BLaER1 (cell line): Measurements from ENCODE around the gene CAB39L.

Experiments used
- H3K27ac ChIP-seq: shearing (Covaris generic); formaldehyde crosslinking; 2 replicates; pipeline ENCODE4 v1.8.1; 2022
- H3K27me3 ChIP-seq: shearing (Covaris generic); formaldehyde crosslinking; 2 replicates; pipeline ENCODE4 v1.8.1; 2022
- H3K36me3 ChIP-seq: shearing (Covaris generic); formaldehyde crosslinking; 2 replicates; pipeline ENCODE4 v1.8.1; 2022
- H3K4me1 ChIP-seq: shearing (Covaris generic); formaldehyde crosslinking; 2 replicates; pipeline ENCODE4 v1.8.1; 2022
- H3K4me2 ChIP-seq: shearing (Covaris generic); formaldehyde crosslinking; 2 replicates; pipeline ENCODE4 v1.8.1; 2022
- H3K4me3 ChIP-seq: shearing (Covaris generic); formaldehyde crosslinking; 2 replicates; pipeline ENCODE4 v1.8.1; 2022
- H3K9ac ChIP-seq: shearing (Covaris generic); formaldehyde crosslinking; 2 replicates; pipeline ENCODE4 v1.8.1; 2022
- H3K9me3 ChIP-seq: shearing (Covaris generic); formaldehyde crosslinking; 2 replicates; pipeline ENCODE4 v1.8.1; 2022
- H4K20me1 ChIP-seq: shearing (Covaris generic); formaldehyde crosslinking; 2 replicates; pipeline ENCODE4 v1.8.1; 2022
- Cebpa-rat ChIP-seq: shearing (Covaris generic); IDR thresholded peaks from 2 replicates; pipeline ENCODE4 v1.8.1; 2022

Gene CAB39L

DNA sequence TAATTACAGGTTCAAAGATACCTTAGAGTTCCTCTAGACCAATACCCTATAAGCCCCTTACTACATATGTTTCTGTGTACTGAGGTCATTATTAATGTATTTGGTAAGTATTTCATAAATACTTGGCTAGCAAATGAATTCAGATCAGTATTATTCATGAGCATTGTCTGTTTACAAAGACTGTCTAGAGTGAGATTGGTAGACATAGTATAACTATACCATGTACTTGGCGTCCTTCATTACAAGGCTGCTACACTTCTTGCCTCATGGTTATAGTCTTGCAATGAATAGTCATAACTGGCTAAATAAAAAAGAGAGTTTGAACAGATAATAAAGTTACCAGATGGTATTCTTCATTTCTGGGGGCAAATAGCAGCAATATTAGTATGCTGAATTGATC, 12.3 kb upstream of the CAB39L start:
- Histone ChIP-seq H3K4me2 (no peak overlapping the region), H4K20me1 (no peaks in the 10 kb centered on the region), H3K27ac (no peak overlapping the region), H3K27me3 (no peaks in the 10 kb centered on the region), H3K4me1 (peaks cover 29% of the 10 kb centered on the region), H3K9ac (no peak overlapping the region), H3K36me3 (peaks cover 34% of the 10 kb centered on the region), H3K4me3 (no peak overlapping the region), H3K9me3 (peaks cover 8% of the 10 kb centered on the region)
- no peak for TF ChIP-seq Cebpa-rat

DNA sequence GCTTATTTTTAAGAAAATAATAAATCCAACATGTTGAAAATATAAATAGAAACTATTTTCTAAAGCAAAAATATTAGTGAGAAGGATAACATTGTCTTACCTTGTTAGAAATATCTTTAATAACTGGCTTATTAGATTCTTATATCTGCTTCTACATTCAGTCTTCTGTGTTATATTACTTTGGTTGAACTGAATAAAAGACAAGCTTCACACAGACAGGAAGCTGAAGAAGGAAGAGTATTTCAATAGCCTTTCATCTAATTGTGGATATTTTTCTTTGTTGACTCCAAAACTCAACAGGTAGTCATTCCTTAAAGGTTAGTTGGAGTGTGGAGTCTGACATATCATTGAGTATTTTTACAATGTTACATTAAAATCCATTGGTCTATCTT, 11.1 kb upstream of the CAB39L start:
- Histone ChIP-seq H3K27me3 (no peaks in the 10 kb centered on the region), H3K4me2 (no peak overlapping the region), H3K4me3 (no peak overlapping the region), H3K4me1 (peaks cover 36% of the 10 kb centered on the region), H3K9ac (no peak overlapping the region), H3K36me3 (peaks cover 25% of the 10 kb centered on the region), H4K20me1 (no peaks in the 10 kb centered on the region), H3K9me3 (no peaks in the 10 kb centered on the region), H3K27ac (no peak overlapping the region)
- TF ChIP-seq Cebpa-rat: no peak

DNA sequence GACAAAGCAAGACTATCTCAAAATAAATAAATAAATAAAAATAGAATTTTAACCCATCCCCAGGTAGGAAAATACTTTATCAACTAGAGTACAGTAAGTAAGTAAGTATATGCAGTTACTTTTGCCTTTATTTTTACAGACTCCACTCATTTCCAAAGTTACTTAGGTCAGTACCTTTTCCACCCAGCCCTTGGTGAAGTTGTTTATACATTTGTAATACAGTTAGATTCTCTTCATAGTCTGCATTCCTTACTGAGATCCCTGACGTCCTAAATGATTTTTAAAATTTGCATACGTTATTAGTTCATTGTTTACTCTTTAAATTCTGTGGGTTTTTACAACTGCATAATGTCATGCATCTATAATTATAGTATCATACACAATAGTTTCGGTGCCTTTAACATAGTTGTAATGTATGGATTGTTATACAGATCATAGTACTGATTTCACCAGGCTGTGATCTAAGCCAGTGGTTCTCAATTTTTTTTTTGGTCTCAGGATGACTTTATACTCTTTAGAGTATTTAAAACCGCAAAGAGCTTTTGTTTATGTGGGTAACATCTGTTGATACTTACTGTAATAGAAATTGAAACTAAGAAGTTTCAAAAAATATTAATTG, 10.6 kb upstream of the CAB39L start:
- TF ChIP-seq Cebpa-rat: no peak
- H3K27ac ChIP-seq: no peak overlapping the region
- no peak overlapping the region; the same call in 1 of the 2 replicates for H3K9ac ChIP-seq
- H4K20me1 ChIP-seq: no peaks in the 10 kb centered on the region
- no peaks in the 10 kb centered on the region for H3K9me3 ChIP-seq
- no peak overlapping the region for H3K4me3 ChIP-seq
- H3K4me1 ChIP-seq: peaks cover 41% of the 10 kb centered on the region
- peaks cover 25% of the 10 kb centered on the region for H3K36me3 ChIP-seq
- H3K4me2 ChIP-seq: peak overlapping the region; percentile 49
- H3K27me3 ChIP-seq: no peaks in the 10 kb centered on the region

DNA sequence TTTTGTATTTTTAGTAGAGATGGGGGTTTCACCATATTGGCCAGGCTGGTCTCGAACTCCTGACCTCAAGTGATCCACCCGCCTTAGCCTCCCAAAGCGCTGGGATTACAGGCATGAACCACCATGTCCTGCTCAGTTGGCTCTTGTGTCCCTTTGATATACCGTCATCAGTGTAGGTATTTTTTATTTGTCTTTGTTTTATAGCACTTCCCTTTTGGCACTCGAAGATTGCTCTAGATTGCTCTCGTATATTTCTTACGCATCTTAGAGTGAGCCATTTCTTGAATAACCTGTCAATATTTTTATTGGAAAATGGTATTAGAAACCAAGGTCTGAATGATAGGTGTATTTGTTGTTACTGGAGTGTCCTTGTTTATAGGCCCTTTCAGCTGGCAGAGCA, 9.6 kb upstream of the CAB39L start:
- no peaks in the 10 kb centered on the region for H3K27me3 ChIP-seq
- peaks cover 22% of the 10 kb centered on the region for H3K36me3 ChIP-seq
- H3K4me1 ChIP-seq: peaks cover 49% of the 10 kb centered on the region
- no peak overlapping the region for H3K4me3 ChIP-seq
- H3K4me2 ChIP-seq: 0 out of 2 replicates have a peak overlapping the region, but pooled peaks have one; percentile 49
- no peaks in the 10 kb centered on the region for H4K20me1 ChIP-seq
- no peak for TF ChIP-seq Cebpa-rat
- no peak overlapping the region for H3K27ac ChIP-seq
- H3K9ac ChIP-seq: no peak overlapping the region
- no peaks in the 10 kb centered on the region for H3K9me3 ChIP-seq

DNA sequence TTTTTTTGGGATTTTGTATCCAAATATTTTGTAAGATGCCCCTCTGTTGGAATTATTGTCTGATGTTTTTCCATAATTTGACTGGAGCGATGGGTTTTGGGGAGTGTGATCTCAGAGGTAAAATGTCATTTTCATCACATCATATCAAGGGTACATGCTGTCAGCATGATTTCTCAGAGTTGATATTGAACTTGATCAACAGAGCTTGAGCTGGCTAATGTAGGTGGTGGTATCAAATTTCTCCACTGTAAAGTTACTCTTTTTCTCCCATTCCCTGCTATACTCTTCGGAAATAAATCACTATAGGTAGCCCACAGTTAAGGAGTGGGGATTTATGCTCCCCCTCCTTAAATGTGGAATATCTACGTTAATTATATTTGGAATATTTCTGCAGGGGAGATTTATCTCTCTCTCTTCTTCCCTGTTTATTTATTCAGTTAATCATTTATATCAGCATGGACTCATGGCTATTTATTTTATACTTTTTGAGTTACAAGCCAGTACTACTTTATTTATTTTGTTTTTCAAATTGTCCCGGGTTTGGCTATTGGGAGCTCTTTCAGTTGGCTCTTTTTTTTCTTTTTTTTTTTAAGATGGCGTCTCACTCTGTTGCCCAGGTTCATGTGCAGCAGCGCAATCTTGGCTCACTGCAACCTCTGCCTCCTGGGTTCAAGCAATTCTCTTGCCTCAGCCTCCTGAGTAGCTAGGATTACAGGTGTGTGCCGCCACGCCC, 9.0 kb upstream of the CAB39L start:
- Histone ChIP-seq H3K4me3 (no peak overlapping the region), H3K9me3 (no peaks in the 10 kb centered on the region), H3K4me1 (peaks cover 55% of the 10 kb centered on the region), H4K20me1 (no peaks in the 10 kb centered on the region), H3K9ac (no peak overlapping the region), H3K36me3 (peaks cover 17% of the 10 kb centered on the region), H3K4me2 (no peak overlapping the region), H3K27me3 (no peaks in the 10 kb centered on the region), H3K27ac (no peak overlapping the region)
- no peak for TF ChIP-seq Cebpa-rat

DNA sequence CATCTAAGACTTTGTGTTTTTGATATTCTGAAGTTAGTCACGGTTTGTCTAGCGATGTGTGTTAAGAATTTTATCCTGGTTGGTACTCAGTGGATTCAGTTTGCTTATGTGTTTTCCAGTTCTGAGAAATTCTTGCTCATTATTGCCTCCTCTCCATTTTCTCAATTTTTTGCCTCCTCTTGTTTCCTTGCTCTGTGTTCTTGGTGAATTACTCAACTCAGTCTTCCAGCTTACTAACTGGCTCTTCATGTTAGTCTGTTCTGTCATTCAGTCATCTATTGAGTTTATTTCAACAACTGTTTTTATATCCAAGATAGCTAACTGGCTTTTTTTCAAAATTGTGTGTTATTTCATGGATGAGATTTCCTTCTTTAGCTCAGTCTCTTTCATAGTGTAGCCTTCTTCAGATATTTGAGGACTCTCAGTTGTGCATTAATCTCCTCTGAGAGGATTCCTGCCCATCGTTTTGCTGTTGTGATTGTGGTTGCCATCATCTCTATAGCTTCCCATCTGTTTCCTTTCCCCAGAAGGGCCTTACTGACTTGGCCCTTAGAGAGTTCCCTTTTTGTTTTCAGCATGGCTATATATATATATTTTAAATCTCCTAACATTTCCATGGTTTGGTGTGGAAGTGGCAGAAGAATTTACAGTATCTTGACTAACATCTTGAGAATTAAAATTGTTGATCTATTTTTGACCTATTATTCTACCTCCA, 6.4 kb upstream of the CAB39L start:
- peak overlapping the region; percentile 77 for H3K27ac ChIP-seq
- H3K4me3 ChIP-seq: no peak overlapping the region
- H3K9ac ChIP-seq: peak overlapping the region; percentile 29; the same call in 1 of the 2 replicates
- peak overlapping the region; percentile 74 for H3K4me2 ChIP-seq
- peaks cover 16% of the 10 kb centered on the region; the same call in 1 of the 2 replicates for H3K36me3 ChIP-seq
- no peaks in the 10 kb centered on the region for H3K9me3 ChIP-seq
- no peak for TF ChIP-seq Cebpa-rat
- H3K4me1 ChIP-seq: peaks cover 78% of the 10 kb centered on the region
- no peaks in the 10 kb centered on the region for H4K20me1 ChIP-seq
- no peaks in the 10 kb centered on the region for H3K27me3 ChIP-seq

DNA sequence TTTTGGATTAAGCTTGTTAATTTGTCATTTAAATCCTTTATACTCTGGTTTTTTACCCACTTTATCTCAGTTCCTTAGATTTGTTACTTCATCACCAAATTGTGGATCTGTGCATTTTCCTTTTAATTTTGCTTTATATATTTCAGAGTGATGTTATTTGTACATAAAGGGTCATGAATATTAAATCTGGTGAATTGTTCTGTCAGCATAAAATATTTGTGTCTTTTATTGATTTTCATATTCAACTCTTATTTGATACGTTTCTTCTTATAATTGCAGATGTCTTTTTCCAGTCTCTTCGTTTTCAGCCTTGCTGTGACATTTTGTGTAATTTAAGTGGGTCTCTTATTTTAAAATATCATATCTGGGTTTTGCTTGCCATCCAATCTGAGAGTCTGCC, 4.9 kb upstream of the CAB39L start:
- Histone ChIP-seq H3K27ac (no peak overlapping the region), H3K36me3 (peaks cover 16% of the 10 kb centered on the region; the same call in 1 of the 2 replicates), H3K27me3 (no peaks in the 10 kb centered on the region), H3K9ac (no peak overlapping the region), H3K4me3 (no peak overlapping the region), H3K4me2 (peak overlapping the region; percentile 85; the same call in 1 of the 2 replicates), H3K4me1 (peaks cover 64% of the 10 kb centered on the region), H4K20me1 (no peaks in the 10 kb centered on the region), H3K9me3 (no peaks in the 10 kb centered on the region)
- no peak for TF ChIP-seq Cebpa-rat

- H3K4me2 ChIP-seq: peak overlapping the region; percentile 85
- H3K27me3 ChIP-seq: no peaks in the 10 kb centered on the region
- no peaks in the 10 kb centered on the region for H3K9me3 ChIP-seq
- H3K9ac ChIP-seq: no peak overlapping the region
- no peaks in the 10 kb centered on the region for H3K36me3 ChIP-seq
- H3K4me1 ChIP-seq: peaks cover 63% of the 10 kb centered on the region
- H3K4me3 ChIP-seq: peak overlapping the region; percentile 79
- no peak for TF ChIP-seq Cebpa-rat
- H4K20me1 ChIP-seq: no peaks in the 10 kb centered on the region
- H3K27ac ChIP-seq: peak overlapping the region; percentile 47; the same call in 1 of the 2 replicates
Observed at GRCh38 chr13:49446473-49446872, 2.6 kb upstream of the CAB39L start.

DNA sequence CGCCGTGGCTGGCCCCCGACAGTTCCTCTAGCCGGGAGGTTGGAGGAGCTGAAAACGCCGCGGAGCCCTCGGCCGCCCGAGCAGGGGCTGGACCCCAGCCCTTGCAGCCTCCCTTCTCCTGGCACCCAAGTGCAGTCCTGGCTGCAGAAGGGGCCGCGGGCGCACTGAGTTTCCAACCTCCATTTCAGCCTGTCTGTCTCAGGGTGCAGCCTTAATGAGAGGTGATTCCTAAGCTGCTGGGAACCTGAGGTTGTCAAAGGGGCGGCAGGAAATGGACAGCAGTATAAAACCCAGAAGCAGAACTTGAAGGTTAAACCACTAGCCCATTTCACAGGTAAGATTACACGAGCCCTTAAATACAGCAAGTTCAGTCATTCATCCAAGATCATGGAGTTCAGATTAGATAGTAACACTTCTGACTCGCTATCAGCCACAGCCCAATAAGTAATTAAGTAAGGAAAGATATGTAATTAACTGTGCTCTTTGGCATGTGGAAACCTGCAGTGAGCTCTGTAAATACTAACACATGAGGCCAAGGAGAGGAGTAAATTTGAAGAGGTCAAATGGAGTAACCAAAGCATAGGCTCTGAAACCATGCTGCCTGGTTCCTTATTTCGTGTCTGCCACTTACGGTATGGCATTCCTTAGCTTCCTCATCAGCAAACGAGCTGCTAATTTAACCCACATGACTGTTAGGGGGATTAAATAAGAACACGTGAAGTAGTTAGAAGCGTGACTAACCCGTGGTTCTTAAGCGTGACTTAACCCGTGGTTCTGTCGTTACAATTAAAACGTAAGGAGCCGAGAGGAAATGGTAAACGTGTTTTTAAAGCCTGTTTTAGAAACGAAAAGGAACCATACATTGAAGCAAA, 896 bp upstream of the CAB39L start:
- peak overlapping the region; percentile 79 for H3K4me3 ChIP-seq
- TF ChIP-seq Cebpa-rat: no peak
- no peaks in the 10 kb centered on the region for H3K9me3 ChIP-seq
- no peaks in the 10 kb centered on the region for H4K20me1 ChIP-seq
- peak overlapping the region; percentile 85 for H3K4me2 ChIP-seq
- H3K4me1 ChIP-seq: peaks cover 54% of the 10 kb centered on the region
- peak overlapping the region; percentile 87 for H3K27ac ChIP-seq
- peak overlapping the region; percentile 85 for H3K9ac ChIP-seq
- no peaks in the 10 kb centered on the region for H3K27me3 ChIP-seq
- H3K36me3 ChIP-seq: no peaks in the 10 kb centered on the region
